ENCODE measurements around the gene CLCNKB. TPM values are rescaled to one million over a fixed set of nuclear protein-coding genes. Genes with fewer than 3 reads are reported as not detected.

CLCNKB gene
- total RNA-seq, 1 donor from 2014 or later, result 0.97 TPM

GRCh38 chr1:16099412-16099811 is 55.8 kb downstream of the CLCNKB start:
- Histone ChIP-seq H3K9me3 (ENCODE audit: low read depth) (no peaks in the 10 kb centered on the region), H2AFZ (replicated peaks) (no peak overlapping the region)

GRCh38 chr1:16101623-16102022 is 58.0 kb downstream of the CLCNKB start:
- Mint-ChIP-seq H3K4me3 (no peak overlapping the region), H3K9me3 (peaks cover 13% of the 10 kb centered on the region), H3K4me1 (peaks cover 17% of the 10 kb centered on the region), H3K27me3 (ENCODE audit: insufficient read depth, low read depth) (peaks cover 2% of the 10 kb centered on the region), H3K36me3 (peaks cover 1% of the 10 kb centered on the region), H3K27ac (no peak overlapping the region)
- peaks cover under 1% of the 10 kb centered on the region for H3K27me3 ChIP-seq
- H3K9me3 ChIP-seq (ENCODE audit: low read depth), result no peaks in the 10 kb centered on the region
- TF ChIP-seq EZH2phosphoT487 (IDR thresholded peaks at IDR 0.05) (no peak), EZH2 (IDR thresholded peaks at IDR 0.05) (no peak), CTCF (IDR thresholded peaks at IDR 0.05) (no peak)
- peaks cover 4% of the 10 kb centered on the region for H3F3A ChIP-seq (ENCODE audit: low read depth)
- H3K4me1 ChIP-seq, result peaks cover 7% of the 10 kb centered on the region
- H2AFZ ChIP-seq (replicated peaks), result no peak overlapping the region
- H3K4me2 ChIP-seq, result no peak overlapping the region
- no peak overlapping the region for H3K4me3 ChIP-seq
- no peak overlapping the region for H3K27ac ChIP-seq
- H3K36me3 ChIP-seq, result no peaks in the 10 kb centered on the region
- H3K79me2 ChIP-seq (ENCODE audit: low read depth), result no peaks in the 10 kb centered on the region
- no peaks in the 10 kb centered on the region for H4K20me1 ChIP-seq (ENCODE audit: low read depth)
- DNase-seq (ENCODE audit: low spot score), result no peak
- no peak overlapping the region for H3K9ac ChIP-seq

More at GRCh38 chr1:16099412-16099811, 55.8 kb downstream of the CLCNKB start:
- Mint-ChIP-seq H3K27me3 (ENCODE audit: insufficient read depth, low read depth) (peaks cover 9% of the 10 kb centered on the region), H3K36me3 (peaks cover 1% of the 10 kb centered on the region), H3K4me1 (peaks cover 23% of the 10 kb centered on the region), H3K4me3 (no peak overlapping the region), H3K9me3 (peaks cover 13% of the 10 kb centered on the region), H3K27ac (no peak overlapping the region)
- no peaks in the 10 kb centered on the region for H4K20me1 ChIP-seq (ENCODE audit: low read depth)
- TF ChIP-seq EZH2phosphoT487 (IDR thresholded peaks at IDR 0.05) (no peak), EZH2 (IDR thresholded peaks at IDR 0.05) (no peak), CTCF (IDR thresholded peaks at IDR 0.05) (no peak)
- peaks cover 4% of the 10 kb centered on the region for H3K27me3 ChIP-seq
- H3K9ac ChIP-seq, result no peak overlapping the region
- no peak overlapping the region for H3K27ac ChIP-seq
- no peaks in the 10 kb centered on the region for H3K79me2 ChIP-seq (ENCODE audit: low read depth)
- peaks cover 4% of the 10 kb centered on the region for H3K4me1 ChIP-seq
- H3K4me2 ChIP-seq, result no peak overlapping the region
- H3K4me3 ChIP-seq, result no peak overlapping the region
- DNase-seq (ENCODE audit: low spot score), result no peak
- no peaks in the 10 kb centered on the region for H3K36me3 ChIP-seq
- peaks cover 4% of the 10 kb centered on the region for H3F3A ChIP-seq (ENCODE audit: low read depth)

Other genes starting within 250 kb of the CLCNKB start
- gene UQCRHL, start 236.1 kb upstream of the CLCNKB start, total RNA-seq (ENCODE audit: low replicate concordance), result 2.8 and 4.8 TPM in 2 replicates
- 40.1 and 59.6 TPM in 2 replicates for gene SPEN, start 196.1 kb upstream of the CLCNKB start, total RNA-seq (ENCODE audit: low replicate concordance)
- 19.5 and 34.0 TPM in 2 replicates for gene ZBTB17, start 67.7 kb upstream of the CLCNKB start, total RNA-seq (ENCODE audit: low replicate concordance)
- not detected in 2 replicates for gene SRARP, start 39.5 kb upstream of the CLCNKB start, total RNA-seq (ENCODE audit: low replicate concordance)
- gene HSPB7, start 25.7 kb upstream of the CLCNKB start, total RNA-seq (ENCODE audit: low replicate concordance), result not detected in 2 replicates
- gene CLCNKA, start 21.7 kb upstream of the CLCNKB start, total RNA-seq (ENCODE audit: low replicate concordance), result not detected in 2 replicates
- 0.13 and 2.6 TPM in 2 replicates for gene FAM131C, start 29.9 kb downstream of the CLCNKB start, total RNA-seq (ENCODE audit: low replicate concordance)
- gene EPHA2, start 112.3 kb downstream of the CLCNKB start, total RNA-seq (ENCODE audit: low replicate concordance), result 14.9 and 40.9 TPM in 2 replicates
- gene ARHGEF19, start 168.9 kb downstream of the CLCNKB start, total RNA-seq (ENCODE audit: low replicate concordance), result 10.9 and 22.2 TPM in 2 replicates
- gene CPLANE2, start 193.4 kb downstream of the CLCNKB start, total RNA-seq (ENCODE audit: low replicate concordance), result 3.0 and 11.4 TPM in 2 replicates